CD4-positive, alpha-beta T cell treated with Interleukin-1 beta for 1 hour (primary cell): ENCODE data around the gene SOCS3.

Source experiments
- DNase-seq, 2 donors: peaks; one replicate each; pipeline ENCODE4 v3.0.0-alpha.2; 2020 to 2022

The SOCS3 gene

GRCh38 chr17:78390241-78391050 lies 30.6 kb upstream of the SOCS3 start:
- DNase-seq = no peak

- peak in 1 of 2 donors; percentile 64 for DNase-seq
Measured at GRCh38 chr17:78387977-78388941, 28.4 kb upstream of the SOCS3 start.

GRCh38 chr17:78384479-78385175 lies 24.8 kb upstream of the SOCS3 start:
- DNase-seq = no peak

GRCh38 chr17:78383725-78384471 lies 24.0 kb upstream of the SOCS3 start:
- peak in 1 of 2 donors; percentile 75 for DNase-seq

GRCh38 chr17:78381601-78382232 lies 21.8 kb upstream of the SOCS3 start:
- peak; percentile 49 to 66 for DNase-seq

DNA sequence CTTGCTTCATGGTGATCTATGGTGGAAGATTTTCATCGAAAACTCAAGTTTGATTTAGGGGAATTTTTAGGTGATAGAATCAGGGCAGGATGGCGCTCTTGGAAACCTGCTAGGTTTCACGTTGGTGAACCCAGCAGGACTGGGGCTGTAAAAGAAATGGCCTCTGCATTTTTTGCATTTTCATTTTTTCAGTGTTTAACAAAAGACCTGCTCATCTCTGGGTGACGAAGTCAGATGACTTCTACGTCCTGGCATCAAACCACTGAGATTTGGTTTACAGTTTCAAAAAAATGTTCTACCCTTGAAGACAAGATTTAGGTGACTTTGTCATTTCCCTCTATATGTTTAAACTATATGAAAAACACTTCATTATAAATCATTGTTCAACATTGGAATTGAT lies 20.5 kb upstream of the SOCS3 start:
- no peak for DNase-seq

DNA sequence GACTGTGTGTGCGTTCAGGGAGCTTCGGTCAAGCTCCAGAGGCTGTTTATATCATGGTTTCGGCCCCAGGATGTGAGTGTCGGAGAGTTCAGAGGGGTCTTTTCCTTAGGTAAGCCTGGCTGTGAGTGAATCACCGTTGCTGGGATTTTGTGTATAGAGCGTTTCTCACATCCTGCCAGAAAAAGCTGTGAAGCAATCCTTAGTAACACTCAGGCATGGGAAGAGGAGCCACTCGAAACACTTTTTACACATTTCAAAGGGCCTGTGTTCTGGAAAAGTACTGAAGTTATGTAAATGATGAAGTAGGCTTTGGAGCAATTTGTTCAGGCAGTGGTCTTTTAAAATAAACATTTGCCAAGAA lies 19.2 kb upstream of the SOCS3 start:
- DNase-seq = no peak

DNA sequence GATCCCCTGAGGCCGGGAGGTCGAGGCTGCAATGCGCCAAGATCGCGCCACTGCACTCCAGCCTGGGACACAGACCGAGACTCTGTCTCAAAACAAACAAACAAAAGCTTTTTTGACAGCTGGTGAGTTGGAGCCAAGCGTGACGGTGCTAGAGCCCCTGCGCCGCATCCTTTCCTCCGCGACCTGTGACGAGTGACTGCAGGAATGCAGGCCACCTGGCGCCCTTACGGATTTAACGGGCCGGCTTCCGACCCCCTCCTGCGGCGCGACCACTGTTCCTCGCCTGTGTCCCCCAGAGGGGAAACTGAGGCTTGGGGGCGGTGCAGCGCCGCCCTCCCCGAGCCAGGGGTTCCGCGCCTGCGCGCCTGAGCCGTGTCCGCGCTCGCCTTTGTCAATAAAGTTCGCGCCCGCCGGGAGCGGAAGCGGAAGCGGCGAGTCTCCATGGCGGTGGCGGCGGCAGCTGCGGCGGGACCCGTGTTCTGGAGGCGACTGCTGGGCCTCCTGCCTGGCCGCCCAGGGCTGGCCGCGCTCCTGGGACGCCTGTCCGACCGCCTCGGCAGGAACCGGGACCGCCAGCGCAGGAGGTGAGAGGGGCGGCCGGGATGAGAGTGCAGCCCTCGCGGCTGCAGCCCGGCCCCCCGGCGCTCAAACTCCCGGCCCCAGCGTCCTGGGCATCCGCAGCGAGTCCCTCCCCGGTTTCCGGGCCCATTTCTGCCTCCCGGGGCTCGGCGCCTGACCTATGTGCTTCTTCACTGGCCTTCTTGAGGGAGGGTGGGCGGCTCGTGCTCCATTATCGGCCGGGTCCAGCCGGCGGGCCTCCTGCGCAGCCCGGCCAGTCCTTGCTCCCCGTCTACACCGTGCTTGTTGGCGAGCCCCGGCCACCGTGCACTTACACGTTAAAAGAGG lies 18.6 kb upstream of the SOCS3 start, which contains the start of gene PGS1:
PGS1 (plus strand) TSS at position 425 of the 906 bp plus-strand sequence; CDS start at position 442, 17 bp downstream.
- DNase-seq = peak; percentile 77 to 83

GRCh38 chr17:78377858-78378224 lies 18.0 kb upstream of the SOCS3 start:
- DNase-seq = no peak

- no peak for DNase-seq
Measured at GRCh38 chr17:78376161-78376560, 16.3 kb upstream of the SOCS3 start.

- no peak for DNase-seq
Measured at GRCh38 chr17:78375401-78376151, 15.7 kb upstream of the SOCS3 start.

- no peak for DNase-seq
Measured at GRCh38 chr17:78374631-78375274, 14.9 kb upstream of the SOCS3 start.

GRCh38 chr17:78374189-78374588 lies 14.3 kb upstream of the SOCS3 start:
- no peak for DNase-seq

GRCh38 chr17:78372841-78373240 lies 13.0 kb upstream of the SOCS3 start:
- no peak for DNase-seq

DNA sequence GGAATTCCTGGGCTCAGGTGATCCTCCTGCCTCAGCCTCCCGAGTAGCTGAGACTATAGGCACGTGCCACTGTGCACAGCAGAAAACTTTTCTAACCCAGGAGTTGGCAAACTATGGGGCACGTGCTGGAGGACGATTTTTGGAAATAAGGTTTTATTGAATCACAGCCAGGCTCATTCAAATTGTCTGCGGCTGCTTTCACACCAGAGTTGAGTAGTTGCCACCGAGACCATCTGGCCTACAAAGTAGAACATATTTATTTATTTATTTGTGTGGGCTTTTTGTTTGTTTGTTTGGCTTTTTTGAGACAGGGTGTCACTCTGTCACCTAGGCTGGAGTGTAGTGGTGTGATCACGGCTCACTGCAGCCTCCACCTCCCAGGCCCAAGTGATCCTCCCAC lies 11.2 kb upstream of the SOCS3 start:
- no peak for DNase-seq

- DNase-seq = no peak
Measured at GRCh38 chr17:78369791-78370381, 10.0 kb upstream of the SOCS3 start.

DNA sequence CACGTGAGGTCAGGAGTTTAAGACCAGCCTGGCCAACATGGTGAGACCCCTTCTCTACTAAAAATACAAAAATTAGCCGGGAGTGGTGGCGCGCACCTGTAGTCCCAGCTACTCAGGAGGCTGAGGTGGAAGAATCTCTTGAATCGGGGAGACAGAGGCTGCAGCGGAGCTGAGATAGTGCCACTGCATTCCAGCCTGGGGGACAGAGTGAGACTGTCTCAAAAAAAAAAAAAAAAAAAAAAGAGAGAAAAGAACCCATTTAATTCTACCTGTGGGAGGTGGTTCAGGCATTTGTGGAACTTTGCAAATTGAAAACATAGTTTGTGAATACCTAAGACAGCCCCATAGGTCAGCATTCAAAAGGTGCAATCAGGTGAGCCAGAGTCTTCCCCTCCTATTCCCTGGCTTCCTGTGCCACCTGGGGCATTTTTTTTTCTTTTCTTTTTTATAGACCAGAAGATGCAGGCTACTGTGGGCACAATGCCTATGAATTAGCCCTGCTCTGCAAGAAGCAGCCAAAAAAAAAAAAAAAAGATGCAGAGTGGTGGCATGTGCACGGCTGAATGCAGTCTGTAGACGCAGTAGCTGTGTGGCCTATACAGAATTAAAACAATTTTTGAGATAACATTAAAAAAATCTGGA lies 9.1 kb upstream of the SOCS3 start:
- DNase-seq = no peak

DNA sequence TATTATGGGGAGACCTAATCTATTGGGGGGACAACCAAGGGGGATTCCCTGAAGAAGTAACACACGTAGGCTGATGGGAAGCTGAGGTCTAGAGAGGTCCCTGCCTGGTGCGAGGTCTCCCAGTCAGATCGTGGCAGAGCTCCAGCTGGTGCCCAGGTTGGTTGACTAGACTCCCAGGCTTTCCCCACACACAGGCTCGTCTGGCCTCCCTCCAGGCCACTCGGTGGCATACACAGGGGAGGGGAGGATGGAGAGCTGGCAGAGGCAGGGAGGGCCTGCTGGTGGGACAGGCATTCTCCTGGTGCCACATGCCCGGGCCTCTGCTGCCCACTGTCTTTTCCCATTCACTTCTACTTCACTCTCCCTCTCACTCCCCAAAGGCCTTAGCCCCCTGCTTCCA lies 8.5 kb upstream of the SOCS3 start:
- no peak for DNase-seq

GRCh38 chr17:78367193-78367592 lies 7.3 kb upstream of the SOCS3 start:
- no peak for DNase-seq
